ENCODE measurements around the gene ALS2.
"Not testable (repeated sequence)": the region's sequence is repeated elsewhere in the genome, so short reads cannot be mapped to it uniquely, and the experiment has no call there.

The ALS2 gene

GRCh38 chr2:201671205-201671604 lies 109.5 kb downstream of the ALS2 start:
- DNase-seq: not testable (repeated sequence)

GRCh38 chr2:201669865-201670264 lies 110.9 kb downstream of the ALS2 start:
- DNase-seq: no peak

- DNase-seq: no peak
These were observed 112.3 kb downstream of the ALS2 start for GRCh38 chr2:201668402-201668910.

GRCh38 chr2:201664334-201664733 lies 116.4 kb downstream of the ALS2 start:
- no peak for DNase-seq

GRCh38 chr2:201661366-201661765 lies 119.4 kb downstream of the ALS2 start:
- peak in 1 of 2 donors; percentile 51 for DNase-seq

- peak in 1 of 2 donors; percentile 29 for DNase-seq
These were observed 120.3 kb downstream of the ALS2 start for GRCh38 chr2:201660293-201660895.

GRCh38 chr2:201656740-201657139 lies 124.0 kb downstream of the ALS2 start:
- no peak for DNase-seq

- DNase-seq: no peak
These were observed 124.6 kb downstream of the ALS2 start for GRCh38 chr2:201656102-201656501.

GRCh38 chr2:201654616-201655384 lies 125.9 kb downstream of the ALS2 start:
- no peak for DNase-seq

- DNase-seq: no peak
These were observed 127.5 kb downstream of the ALS2 start for GRCh38 chr2:201653221-201653620.

All from bone marrow (tissue), 2 donors.